ENCODE results near the gene LRRTM2.

DNA sequence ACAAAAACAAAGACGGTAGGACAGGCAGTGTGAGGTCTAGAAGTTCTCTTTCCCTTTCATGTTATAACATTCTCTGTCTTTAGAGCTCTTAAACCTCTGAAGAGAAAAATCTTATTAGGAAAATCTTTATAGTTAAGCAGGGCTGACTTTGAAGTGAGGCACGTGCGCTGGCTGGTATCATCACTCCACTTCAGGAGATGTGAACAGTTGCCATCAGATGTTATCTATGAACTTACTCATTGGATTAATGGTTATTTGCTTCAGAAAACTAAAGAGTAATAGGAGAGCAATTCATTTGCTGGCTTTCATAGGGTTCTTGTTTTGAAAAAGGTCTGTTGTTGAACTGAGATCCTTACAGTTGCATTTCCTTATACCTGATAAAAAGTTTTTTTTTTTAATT lies 25.7 kb downstream of the LRRTM2 start:
- no peak for TF ChIP-seq CTCF (IDR thresholded peaks at IDR 0.05)
- no peak for TF ChIP-seq POLR2A (IDR thresholded peaks at IDR 0.05)
- TF ChIP-seq EP300 (IDR thresholded peaks at IDR 0.05): no peak
- no peak for TF ChIP-seq POLR2AphosphoS5 (IDR thresholded peaks at IDR 0.05)

Measured in gastroesophageal sphincter (tissue), 3 donors.